HG03469 (cell line): Measurements from ENCODE around the gene MAL.
"Not testable (repeated sequence)": the region's sequence is repeated elsewhere in the genome, so short reads cannot be mapped to it uniquely, and the experiment has no call there.

ENCODE experiments used
- ATAC-seq: cut with Tn5 transposase; IDR thresholded peaks from one replicate; pipeline ENCODE4 v1.9.1; 2021; ENCODE audit warnings: mild to moderate bottlenecking, moderate library complexity, moderate number of reproducible peaks; ENCODE audit not compliant: unreplicated experiment

Gene MAL

GRCh38 chr2:95086017-95086416 lies 60.5 kb downstream of the MAL start:
- ATAC-seq: no peak

GRCh38 chr2:95087379-95087778 lies 61.9 kb downstream of the MAL start:
- no peak for ATAC-seq

- ATAC-seq: no peak
These were observed 66.5 kb downstream of the MAL start for GRCh38 chr2:95091885-95092555.

- ATAC-seq: not testable (repeated sequence)
These were observed 72.8 kb downstream of the MAL start for GRCh38 chr2:95098273-95098672.

GRCh38 chr2:95099910-95100309 lies 74.4 kb downstream of the MAL start:
- ATAC-seq: no peak
